PC-3 (cell line): Measurements from ENCODE around the gene BORCS8. TPM values are rescaled to one million over a fixed set of nuclear protein-coding genes. Genes with fewer than 3 reads are reported as not detected.

ENCODE experiments used
- ATAC-seq: fragments of 200-7000 bp; cut with Tn5 transposase; 2 replicates; pipeline ENCODE4 v1.9.1; 2020; ENCODE audit warnings: mild to moderate bottlenecking, moderate library complexity
- BruUV-seq: library from RNA; stranded (reverse); fragments of 400-500 nt; replicated peaks from 2 replicates; lab custom pipeline; 2021; lab: Mats Ljungman, UMichigan
- CTCF ChIA-PET: fragments of 300-600 bp; sonication (Branson Sonifier 250); formaldehyde crosslinking; loops from one replicate; lab custom pipeline; 2022; ENCODE audit warnings: antibody characterized with exemption; lab: Charles Lee
- POLR2A ChIA-PET: fragments of 300-600 bp; sonication (Branson Sonifier 250); formaldehyde crosslinking; loops from one replicate; lab custom pipeline; 2022; ENCODE audit warnings: antibody characterized with exemption; ENCODE audit not compliant: unreplicated experiment; lab: Charles Lee
- DNase-seq: peaks from one replicate; pipeline ENCODE4 v3.0.0-alpha.2; 2015
- H2AFZ ChIP-seq: fragments of 300-600 bp; sonication (generic); 2 replicates; pipeline ENCODE4 v1.6.0; 2016; ENCODE audit warnings: antibody characterized with exemption, low read length
- H3F3A ChIP-seq: fragments of 300-600 bp; sonication (generic); one replicate; pipeline ENCODE4 v1.6.0; 2017; ENCODE audit warnings: antibody characterized with exemption, low read length, control low read depth, mild to moderate bottlenecking; ENCODE audit not compliant: unreplicated experiment
- H3K27ac ChIP-seq: fragments of 300-600 bp; sonication (generic); 2 replicates; pipeline ENCODE4 v1.5.1; 2016; ENCODE audit warnings: mild to moderate bottlenecking, low read length
- H3K27me3 ChIP-seq: fragments of 300-600 bp; sonication (generic); 2 replicates; pipeline ENCODE4 v1.6.1; 2016; ENCODE audit warnings: low read length, mixed read lengths
- H3K36me3 ChIP-seq: fragments of 300-600 bp; sonication (generic); 2 replicates; pipeline ENCODE4 v1.6.1; 2016; ENCODE audit warnings: low read depth, mixed run types, low read length, mixed read lengths
- H3K4me1 ChIP-seq: fragments of 300-600 bp; sonication (generic); 2 replicates; pipeline ENCODE4 v1.5.1; 2016; ENCODE audit warnings: low read length; ENCODE audit not compliant: insufficient read depth
- H3K4me2 ChIP-seq: fragments of 300-600 bp; sonication (generic); 2 replicates; pipeline ENCODE4 v1.6.0; 2016; ENCODE audit warnings: low read length
- H3K4me3 ChIP-seq: fragments of 300-600 bp; sonication (generic); 2 replicates; pipeline ENCODE4 v1.5.1; 2016; ENCODE audit warnings: mild to moderate bottlenecking, low read length, mixed read lengths
- H3K79me2 ChIP-seq: fragments of 300-600 bp; sonication (generic); 2 replicates; pipeline ENCODE4 v1.6.1; 2017; ENCODE audit warnings: low read length, mixed read lengths
- H3K9ac ChIP-seq: fragments of 300-600 bp; sonication (generic); 2 replicates; pipeline ENCODE4 v1.6.0; 2016; ENCODE audit warnings: mild to moderate bottlenecking, low read length
- H3K9me2 ChIP-seq: fragments of 300-600 bp; sonication (generic); replicated peaks from 2 replicates; pipeline ENCODE4 v1.6.1; 2016; ENCODE audit warnings: mixed run types, low read length, mixed read lengths
- H3K9me3 ChIP-seq: fragments of 300-600 bp; sonication (generic); 2 replicates; pipeline ENCODE4 v1.6.1; 2016; ENCODE audit warnings: low read length, mixed read lengths
- H4K20me1 ChIP-seq: fragments of 300-600 bp; sonication (generic); 2 replicates; pipeline ENCODE4 v1.6.1; 2016; ENCODE audit warnings: low read length, mixed read lengths
- EZH2 ChIP-seq: fragments of 300-600 bp; sonication (generic); IDR thresholded peaks from one replicate; pipeline ENCODE4 v1.6.1; 2017; ENCODE audit warnings: antibody characterized with exemption, mild to moderate bottlenecking, low read length; ENCODE audit not compliant: unreplicated experiment
- EZH2phosphoT487 ChIP-seq: fragments of 300-600 bp; sonication (generic); IDR thresholded peaks from 2 replicates; pipeline ENCODE4 v1.6.1; 2018; ENCODE audit warnings: mild to moderate bottlenecking, antibody characterized with exemption, low read length, borderline replicate concordance
- intact Hi-C: fragments of 100-400 bp; cut with micrococcal nuclease; formaldehyde crosslinking; loops from 2 replicates; pipeline ENCODE4 v1.9.0; 2023
- total RNA-seq: library from RNA; depleted of rRNA; stranded (reverse); fragments of >200 nt; gene quantifications from 2 replicates; pipeline ENCODE4 v1.2.3, GENCODE V29; 2014
- TF ChIP-seq, protein P1 (sequence below): fragments of 300-600 bp; sonication (generic); conservative IDR thresholded peaks from 2 replicates; pipeline ENCODE4 v1.5.1; 2017; ENCODE audit warnings: antibody characterized with exemption, low read depth, mild to moderate bottlenecking, low read length

Gene BORCS8
- total RNA-seq, 1 experiment from 2014 or later: 33.1 TPM

DNA sequence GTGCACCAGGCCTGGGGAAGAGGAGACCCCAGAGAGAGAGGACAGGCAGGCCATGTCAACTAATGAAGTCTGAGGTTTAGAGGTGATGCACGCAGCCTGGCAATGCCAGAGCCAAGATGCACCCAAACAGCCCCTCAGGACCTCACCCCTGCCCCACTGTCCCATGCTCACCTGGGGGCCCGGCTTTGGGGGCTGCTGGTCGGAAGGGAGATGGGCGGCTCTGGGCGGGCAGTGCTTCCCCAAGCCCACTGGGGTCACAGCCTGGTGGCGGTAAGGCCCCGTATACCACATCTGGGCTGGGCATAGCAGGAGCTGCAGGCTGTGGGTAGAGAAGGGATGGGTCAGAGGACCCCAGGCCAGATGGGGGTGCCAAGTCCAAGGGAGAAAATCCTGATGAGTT, 45.1 kb downstream of the BORCS8 start:
- no peaks in the 10 kb centered on the region for H3F3A ChIP-seq
- no peaks in the 10 kb centered on the region for H3K9me2 ChIP-seq
- no peak for TF ChIP-seq EZH2phosphoT487
- TF ChIP-seq EZH2: no peak
- TF ChIP-seq, protein P1, sequence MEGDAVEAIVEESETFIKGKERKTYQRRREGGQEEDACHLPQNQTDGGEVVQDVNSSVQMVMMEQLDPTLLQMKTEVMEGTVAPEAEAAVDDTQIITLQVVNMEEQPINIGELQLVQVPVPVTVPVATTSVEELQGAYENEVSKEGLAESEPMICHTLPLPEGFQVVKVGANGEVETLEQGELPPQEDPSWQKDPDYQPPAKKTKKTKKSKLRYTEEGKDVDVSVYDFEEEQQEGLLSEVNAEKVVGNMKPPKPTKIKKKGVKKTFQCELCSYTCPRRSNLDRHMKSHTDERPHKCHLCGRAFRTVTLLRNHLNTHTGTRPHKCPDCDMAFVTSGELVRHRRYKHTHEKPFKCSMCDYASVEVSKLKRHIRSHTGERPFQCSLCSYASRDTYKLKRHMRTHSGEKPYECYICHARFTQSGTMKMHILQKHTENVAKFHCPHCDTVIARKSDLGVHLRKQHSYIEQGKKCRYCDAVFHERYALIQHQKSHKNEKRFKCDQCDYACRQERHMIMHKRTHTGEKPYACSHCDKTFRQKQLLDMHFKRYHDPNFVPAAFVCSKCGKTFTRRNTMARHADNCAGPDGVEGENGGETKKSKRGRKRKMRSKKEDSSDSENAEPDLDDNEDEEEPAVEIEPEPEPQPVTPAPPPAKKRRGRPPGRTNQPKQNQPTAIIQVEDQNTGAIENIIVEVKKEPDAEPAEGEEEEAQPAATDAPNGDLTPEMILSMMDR: no peak
- intact Hi-C loops: no loop called here
- no peaks in the 10 kb centered on the region for H3K9me3 ChIP-seq
- no peak overlapping the region for H3K27ac ChIP-seq
- H3K4me1 ChIP-seq: no peaks in the 10 kb centered on the region
- H3K4me2 ChIP-seq: no peak overlapping the region
- no peaks in the 10 kb centered on the region for H4K20me1 ChIP-seq
- ATAC-seq: no peak
- DNase-seq: no peak
- no peak overlapping the region for H2AFZ ChIP-seq
- BruUV-seq: no TSS peak
- no peaks in the 10 kb centered on the region for H3K79me2 ChIP-seq
- ChIA-PET CTCF (no interaction called here), POLR2A (no interaction called here)
- H3K36me3 ChIP-seq: peaks cover 3% of the 10 kb centered on the region
- H3K27me3 ChIP-seq: no peaks in the 10 kb centered on the region
- no peak overlapping the region for H3K9ac ChIP-seq
- H3K4me3 ChIP-seq: no peak overlapping the region

DNA sequence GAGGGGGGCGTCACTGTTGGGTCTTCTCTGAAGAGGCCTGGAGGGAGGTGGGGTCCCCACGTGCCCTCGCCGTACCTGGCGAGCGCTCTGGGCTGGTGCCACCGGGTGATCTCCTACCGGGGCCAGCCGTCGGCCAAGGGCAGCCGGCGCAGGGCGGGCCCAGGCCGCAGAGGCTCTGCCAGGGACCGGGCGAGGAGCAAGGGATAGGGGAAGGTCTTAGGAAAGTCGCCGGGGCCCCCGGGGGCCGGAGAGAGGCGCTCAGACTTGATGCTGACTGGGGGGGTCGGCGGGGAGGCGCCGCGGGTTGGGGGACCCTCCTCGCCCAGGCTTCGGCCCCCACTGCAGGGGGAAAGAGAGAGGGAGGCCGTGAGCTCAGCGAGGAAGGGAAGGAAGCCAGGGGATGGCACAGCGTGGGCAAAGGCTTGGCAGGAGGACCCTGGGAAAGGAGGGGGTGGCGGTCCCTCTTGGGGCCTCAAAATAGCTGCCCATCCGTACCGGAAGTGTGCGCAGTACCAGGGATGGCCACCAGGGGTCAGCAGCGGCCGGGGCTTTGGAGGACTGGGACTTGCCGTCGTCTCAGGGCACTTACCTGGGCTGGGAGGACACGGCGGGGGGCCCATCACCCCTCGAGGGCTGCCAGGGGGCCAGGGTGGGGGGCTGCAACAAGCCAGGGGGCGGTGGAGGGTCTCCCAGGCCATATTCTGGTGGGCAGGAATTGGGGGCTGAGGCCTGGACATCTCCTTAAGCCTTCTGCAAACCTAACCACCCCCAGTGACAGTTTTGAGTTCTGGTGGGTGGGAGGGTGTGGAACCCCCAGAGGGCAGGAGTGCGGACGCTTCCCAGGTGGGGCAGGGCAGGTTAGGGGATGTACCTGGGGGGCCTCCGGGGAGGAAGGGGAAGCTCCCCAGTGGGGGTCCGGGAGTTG, 46.0 kb downstream of the BORCS8 start:
- no peaks in the 10 kb centered on the region for H3K27me3 ChIP-seq
- peak; percentile 66 for ATAC-seq
- ChIA-PET POLR2A (no interaction called here), CTCF (no interaction called here)
- no peak overlapping the region for H3K4me3 ChIP-seq
- no peaks in the 10 kb centered on the region for H3F3A ChIP-seq
- intact Hi-C loops: no loop called here
- H3K36me3 ChIP-seq: peaks cover 3% of the 10 kb centered on the region
- no peak overlapping the region for H3K4me2 ChIP-seq
- TF ChIP-seq, protein P1: peak; percentile 81
- TF ChIP-seq EZH2: no peak
- no peak overlapping the region for H2AFZ ChIP-seq
- no peaks in the 10 kb centered on the region for H3K4me1 ChIP-seq
- no peak overlapping the region for H3K27ac ChIP-seq
- H3K9ac ChIP-seq: no peak overlapping the region
- no TSS peak for BruUV-seq
- no peaks in the 10 kb centered on the region for H3K9me2 ChIP-seq
- peak; percentile 65 for DNase-seq
- H3K9me3 ChIP-seq: no peaks in the 10 kb centered on the region
- H4K20me1 ChIP-seq: no peaks in the 10 kb centered on the region
- H3K79me2 ChIP-seq: no peaks in the 10 kb centered on the region

GRCh38 chr19:19145281-19145680, 46.7 kb downstream of the BORCS8 start:
- ATAC-seq: no peak
- no peak for DNase-seq
- H3K79me2 ChIP-seq: no peaks in the 10 kb centered on the region
- H3K9me3 ChIP-seq: no peaks in the 10 kb centered on the region
- H3K4me1 ChIP-seq: no peaks in the 10 kb centered on the region
- TF ChIP-seq, protein P1: no peak
- no peak for TF ChIP-seq EZH2phosphoT487
- TF ChIP-seq EZH2: no peak
- no peak overlapping the region for H3K4me2 ChIP-seq
- no peak overlapping the region for H2AFZ ChIP-seq
- intact Hi-C loops: no loop called here
- H3F3A ChIP-seq: no peaks in the 10 kb centered on the region
- no peak overlapping the region for H3K27ac ChIP-seq
- ChIA-PET CTCF (no interaction called here), POLR2A (no interaction called here)
- no peaks in the 10 kb centered on the region for H3K27me3 ChIP-seq
- no peak overlapping the region for H3K9ac ChIP-seq
- H3K36me3 ChIP-seq: peaks cover 3% of the 10 kb centered on the region
- no TSS peak for BruUV-seq
- no peak overlapping the region for H3K4me3 ChIP-seq
- H3K9me2 ChIP-seq: no peaks in the 10 kb centered on the region
- H4K20me1 ChIP-seq: no peaks in the 10 kb centered on the region
